GM11168 (cell line): Measurements from ENCODE around the gene DUS2.
"Not testable (repeated sequence)": the region's sequence is repeated elsewhere in the genome, so short reads cannot be mapped to it uniquely, and the experiment has no call there.

Experiments
- in situ Hi-C: fragments of 300-500 bp; cut with MboI; formaldehyde crosslinking; loops from one replicate; pipeline ENCODE4 v1.12.0; 2022; ENCODE audit warnings: low sequenced_read_pairs; ENCODE audit not compliant: unreplicated experiment

Gene DUS2

DNA sequence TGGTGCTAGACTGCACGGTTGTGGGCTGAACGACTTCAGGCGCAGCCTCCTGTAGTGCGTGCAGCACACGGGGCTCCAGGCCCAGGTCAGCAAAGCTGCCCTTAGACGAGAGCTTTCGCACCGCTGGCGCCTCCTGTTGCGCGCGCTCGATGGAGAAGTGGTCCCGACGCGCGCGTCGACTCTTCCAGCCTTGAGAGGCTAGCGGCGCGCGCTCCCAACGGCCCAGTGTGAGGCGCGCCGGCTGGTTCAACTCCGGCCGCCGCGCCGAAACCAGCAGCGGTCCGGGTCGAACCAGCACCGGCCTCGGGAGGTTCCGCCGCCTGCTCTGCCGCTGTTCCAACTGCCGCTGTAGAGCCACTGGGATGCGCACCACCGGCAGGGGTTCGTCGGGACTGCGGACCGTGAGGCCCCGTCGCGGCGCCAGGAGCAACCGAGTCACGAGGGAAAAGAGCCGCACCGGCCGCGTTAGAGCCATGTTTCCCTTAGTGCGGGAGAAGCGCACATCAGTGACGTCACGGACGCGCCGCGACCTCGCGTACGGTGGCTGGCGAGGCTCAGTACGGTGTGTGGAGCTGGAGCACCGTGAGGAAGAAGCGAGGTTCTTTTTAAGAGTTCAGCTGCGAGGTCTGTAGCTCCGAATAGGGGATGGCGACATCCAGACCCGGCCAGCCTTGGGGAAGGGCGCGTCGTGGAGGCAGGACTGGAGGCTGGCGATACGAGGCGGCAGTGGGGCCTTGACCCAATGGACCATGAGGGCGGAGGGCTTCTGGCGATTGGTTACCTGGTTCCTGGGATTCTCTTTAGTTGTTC lies at the start of gene DUS2, which contains the start of gene DDX28:
TSS of gene DUS2 (plus strand) at position 557 of the 810 bp plus-strand sequence. CDS start 14,740 bp downstream, outside the sequence.
TSS of gene DDX28 (minus strand) at position 505 of the 810 bp plus-strand sequence. CDS start at position 475, 30 bp downstream.
- in situ Hi-C loops, result no loop called here

DNA sequence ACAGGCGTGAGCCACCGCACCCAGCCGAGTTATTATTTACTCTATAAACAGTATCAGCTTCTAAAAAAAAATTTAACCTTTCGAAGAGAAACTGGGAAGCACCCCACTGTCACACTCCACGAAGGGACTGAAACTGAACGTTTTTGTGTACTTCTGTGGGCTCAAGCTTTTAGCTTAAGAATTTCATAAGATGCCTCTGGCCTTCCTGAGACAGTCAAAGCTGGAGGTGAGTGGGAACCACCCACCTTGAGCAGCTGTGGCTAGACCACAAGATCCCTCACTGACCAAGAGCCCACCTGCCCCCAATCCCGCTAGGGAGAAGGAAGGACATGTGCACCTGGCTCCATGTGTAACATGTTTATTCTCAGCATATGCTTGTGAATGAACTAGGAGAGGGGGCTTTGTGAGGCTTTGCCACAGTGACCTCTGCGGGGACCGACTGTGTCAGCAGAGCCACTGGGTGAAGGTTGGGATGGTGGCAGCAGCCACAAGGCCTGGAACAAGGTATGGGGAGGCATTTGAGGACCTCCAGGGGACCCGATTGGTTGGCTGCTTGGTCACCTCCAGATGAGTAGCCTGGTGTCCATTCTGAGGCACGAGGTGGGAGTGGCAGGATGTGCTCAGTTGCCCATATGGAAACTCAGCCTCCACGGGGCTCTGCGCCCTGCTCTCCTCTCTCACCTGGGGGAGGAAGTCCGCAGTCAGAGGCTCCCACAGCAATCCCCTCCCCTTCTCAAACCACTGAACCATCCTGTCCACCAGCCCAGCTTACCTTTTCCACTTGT lies 47.6 kb upstream of the DUS2 start:
- in situ Hi-C loops, result no loop called here

DNA sequence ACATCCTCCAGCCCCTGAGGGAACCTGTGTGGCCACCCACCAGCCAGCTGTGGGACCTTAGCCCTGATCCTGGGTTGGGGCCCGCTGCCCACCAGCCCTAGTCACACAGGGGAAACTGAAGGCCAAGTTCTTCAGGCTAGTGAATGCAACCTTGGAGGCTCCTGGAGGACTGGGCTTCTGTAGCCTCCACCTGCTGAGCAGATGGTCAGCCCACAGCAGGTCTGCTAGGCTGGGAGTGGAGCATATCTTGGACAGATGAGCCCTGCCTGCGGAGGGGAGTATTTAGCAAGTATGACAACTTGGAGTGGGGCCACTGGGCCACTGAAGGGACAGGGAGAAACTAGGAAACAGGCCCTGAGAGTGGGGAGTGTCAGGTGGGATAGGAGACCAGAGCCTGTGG lies 46.9 kb upstream of the DUS2 start:
- in situ Hi-C loops, result no loop called here

DNA sequence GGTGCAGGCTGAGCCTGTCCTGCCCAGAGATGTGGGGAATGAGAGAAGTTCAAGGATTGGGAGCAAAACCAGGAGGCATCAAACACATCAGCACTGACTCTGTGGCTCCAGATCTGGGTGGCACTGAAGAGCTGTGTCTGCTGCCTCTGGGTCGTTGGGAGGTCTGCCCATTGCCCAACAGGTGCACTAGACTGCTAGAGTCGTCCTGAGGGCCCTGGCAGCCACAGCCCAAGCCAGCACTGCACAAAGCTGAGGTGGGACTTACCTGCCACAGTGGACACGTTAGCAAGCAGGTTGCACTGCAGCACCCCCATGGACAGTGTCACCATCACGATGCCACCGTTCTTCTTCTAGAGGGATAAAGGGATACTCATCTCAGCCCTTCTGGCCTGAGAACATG lies 46.1 kb upstream of the DUS2 start:
- in situ Hi-C loops, result no loop called here

DNA sequence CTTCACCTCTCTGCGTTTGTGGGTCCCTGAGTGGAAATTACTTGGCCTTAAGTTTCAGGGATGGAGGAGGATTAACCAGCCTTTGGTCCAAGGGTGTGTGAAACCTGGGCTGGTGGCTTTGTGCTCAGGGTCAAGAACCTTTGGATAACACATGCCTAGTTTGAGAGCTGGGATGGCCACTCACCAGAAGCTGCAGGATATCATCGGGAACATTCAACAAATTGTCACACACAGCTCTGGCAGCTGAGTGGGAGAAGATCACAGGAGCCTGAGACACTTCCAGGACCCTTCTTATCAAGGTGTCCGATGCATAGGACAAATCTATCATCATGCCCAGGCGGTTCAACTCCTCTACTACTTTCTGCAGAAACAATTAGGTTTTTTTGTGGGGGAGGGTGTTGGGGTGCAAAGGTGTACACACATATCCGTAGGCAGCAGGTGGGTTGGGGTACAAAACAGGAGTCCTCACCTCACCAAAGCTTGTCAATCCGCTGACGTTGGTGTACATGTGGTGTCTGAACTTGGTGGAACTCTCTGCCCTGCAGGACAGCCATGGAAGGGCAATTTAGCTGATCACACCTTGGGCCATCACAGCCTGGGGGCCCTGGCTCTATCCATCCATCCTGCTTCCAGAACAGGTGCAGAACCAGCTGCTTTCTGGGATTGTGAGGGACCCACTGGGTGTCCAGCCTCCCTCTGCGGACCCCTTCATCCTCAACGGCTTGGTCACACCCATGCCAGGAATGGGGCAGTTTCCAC lies 45.4 kb upstream of the DUS2 start:
- in situ Hi-C loops, result no loop called here

DNA sequence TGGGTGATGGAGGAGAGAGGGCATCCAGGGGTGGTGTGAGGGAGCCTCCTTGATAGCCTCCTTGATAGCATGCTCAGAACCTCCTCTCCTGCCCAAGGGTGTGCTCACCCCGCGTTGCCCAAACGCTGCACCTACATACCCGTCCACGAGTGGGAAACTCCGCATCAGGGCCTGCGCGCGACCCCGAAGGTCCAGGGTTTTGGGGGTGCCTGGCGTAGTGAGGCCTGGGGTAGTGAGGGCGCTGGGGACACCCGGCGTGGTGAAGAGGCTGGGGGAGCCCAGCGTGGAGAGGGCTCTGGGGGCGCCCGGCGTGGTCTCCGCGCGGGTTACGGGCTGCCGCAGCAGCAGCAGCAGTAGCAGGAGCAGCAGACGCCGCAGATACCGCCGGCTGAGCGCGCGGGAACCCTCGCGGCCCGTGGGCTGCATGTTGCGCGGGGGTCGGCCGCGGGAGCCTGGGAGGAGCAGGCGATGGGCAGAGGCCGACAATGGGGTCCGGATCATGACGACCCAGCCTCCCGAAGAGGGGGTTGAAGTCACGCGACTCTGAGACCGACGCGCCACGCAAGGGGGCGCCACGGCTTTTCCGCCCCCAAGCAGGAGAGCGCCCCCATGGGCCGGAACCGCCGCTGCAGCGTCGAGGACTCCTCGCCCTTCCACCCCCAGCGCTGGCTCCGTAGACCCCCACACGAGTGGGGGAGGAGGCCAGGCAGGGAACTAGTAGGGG lies 43.0 kb upstream of the DUS2 start, which contains the start of gene DPEP3:
TSS of gene DPEP3 (minus strand) at position 545 of the 724 bp plus-strand sequence. CDS start at position 426, 119 bp downstream.
- in situ Hi-C loops, result no loop called here

DNA sequence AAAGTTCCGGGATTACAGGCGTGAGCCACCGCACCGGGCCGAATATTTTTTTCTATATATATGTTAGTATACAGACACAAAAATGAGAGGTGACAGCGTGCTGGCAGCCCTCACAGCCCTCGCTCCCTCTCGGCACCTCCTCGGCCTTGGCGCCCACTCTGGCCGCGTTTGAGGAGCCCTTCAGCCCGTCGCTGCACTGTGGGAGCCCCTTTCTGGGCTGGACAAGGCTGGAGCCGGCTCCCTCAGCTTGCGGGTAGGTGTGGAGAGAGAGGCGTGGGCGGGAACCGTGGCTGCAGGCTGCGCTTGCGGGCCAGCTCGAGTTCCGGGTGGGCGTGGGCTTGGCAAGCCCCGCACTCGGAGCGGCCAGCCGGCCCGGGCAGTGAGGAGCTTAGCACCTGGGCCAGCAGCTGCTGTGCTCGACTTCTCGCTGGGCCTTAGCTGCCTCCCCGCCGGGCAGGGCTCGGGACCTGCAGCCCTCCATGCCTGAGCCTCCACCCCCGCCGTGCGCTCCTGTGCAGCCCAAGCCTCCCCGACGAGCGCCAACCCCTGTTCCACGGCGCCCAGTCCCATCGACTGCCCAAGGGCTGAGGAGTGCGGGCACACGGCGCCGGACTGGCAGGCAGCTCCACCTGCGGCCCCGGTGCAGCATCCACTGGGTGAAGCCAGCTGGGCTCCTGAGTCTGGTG lies 40.9 kb upstream of the DUS2 start:
- in situ Hi-C loops, result no loop called here

DNA sequence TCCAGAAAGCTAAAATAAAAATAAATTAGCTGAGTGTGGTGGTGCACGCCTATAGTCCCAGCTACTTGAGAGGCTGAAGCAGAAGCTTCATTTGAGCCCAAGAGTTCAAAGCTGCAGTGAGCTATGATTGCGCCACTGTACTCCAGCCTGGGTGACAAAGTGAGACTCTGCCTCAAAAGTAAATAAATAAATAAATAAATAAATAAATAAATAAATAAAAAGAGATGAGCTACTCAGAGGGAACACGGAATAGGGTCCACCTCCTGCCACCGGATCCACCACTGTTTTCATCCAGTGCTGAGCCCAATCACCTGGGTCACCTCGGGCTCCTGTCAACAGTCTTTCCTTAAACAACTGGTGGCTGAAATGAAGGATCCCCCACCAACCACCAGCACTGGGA lies 36.1 kb upstream of the DUS2 start:
- in situ Hi-C loops, result no loop called here

DNA sequence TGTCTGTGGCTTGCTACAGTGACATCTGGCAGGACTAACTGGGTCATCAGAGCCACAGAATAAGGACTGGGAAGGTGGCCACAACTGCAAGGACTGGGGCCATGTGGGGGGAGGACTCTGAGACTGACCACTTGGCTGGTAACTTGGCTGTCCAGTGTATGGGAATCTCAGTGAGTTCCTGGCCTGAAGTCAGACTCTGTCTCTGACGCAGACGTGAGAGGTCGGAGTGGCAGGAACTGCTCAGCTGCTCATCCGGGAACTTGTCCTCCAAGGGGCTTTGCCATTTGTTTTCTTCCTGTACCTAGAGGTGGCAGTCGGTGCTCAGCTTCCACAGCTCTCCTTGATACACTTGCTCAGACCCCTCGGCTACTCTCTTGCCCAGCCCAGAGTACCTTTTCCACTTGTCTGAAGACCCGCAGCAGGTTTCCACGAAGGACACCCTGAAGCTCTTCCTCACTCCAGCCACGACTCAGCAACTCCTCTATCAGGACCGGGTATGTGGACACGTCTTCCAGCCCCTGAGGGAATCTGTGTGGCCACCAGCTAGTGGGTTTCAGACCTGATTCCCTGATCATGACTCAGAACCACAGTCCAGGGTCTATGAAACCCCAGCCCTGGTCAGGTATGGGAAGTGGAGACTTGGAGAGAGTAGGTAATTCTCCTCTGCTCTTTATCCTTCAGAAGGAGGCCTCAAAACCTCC lies 35.5 kb upstream of the DUS2 start:
- in situ Hi-C loops, result no loop called here

DNA sequence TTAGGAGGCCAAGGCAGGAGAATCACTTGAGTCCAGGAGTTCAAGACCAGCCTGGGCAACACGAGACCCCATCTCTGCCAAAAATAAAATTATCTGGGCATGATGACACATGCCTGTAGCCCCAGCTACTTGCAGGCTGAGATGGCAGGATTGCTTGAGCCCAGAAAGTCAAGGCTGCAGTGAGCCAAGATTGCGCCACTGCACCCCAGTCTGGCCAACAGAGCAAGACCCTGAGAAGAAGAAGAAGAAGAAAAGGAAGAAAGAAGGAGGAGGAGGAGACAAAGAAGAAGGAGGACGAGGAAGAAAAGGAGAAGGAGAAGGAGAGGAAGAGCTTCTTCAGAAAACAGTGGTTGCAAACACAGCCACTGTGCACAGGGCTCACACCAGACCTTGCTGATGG lies 34.4 kb upstream of the DUS2 start:
- in situ Hi-C loops, result no loop called here

DNA sequence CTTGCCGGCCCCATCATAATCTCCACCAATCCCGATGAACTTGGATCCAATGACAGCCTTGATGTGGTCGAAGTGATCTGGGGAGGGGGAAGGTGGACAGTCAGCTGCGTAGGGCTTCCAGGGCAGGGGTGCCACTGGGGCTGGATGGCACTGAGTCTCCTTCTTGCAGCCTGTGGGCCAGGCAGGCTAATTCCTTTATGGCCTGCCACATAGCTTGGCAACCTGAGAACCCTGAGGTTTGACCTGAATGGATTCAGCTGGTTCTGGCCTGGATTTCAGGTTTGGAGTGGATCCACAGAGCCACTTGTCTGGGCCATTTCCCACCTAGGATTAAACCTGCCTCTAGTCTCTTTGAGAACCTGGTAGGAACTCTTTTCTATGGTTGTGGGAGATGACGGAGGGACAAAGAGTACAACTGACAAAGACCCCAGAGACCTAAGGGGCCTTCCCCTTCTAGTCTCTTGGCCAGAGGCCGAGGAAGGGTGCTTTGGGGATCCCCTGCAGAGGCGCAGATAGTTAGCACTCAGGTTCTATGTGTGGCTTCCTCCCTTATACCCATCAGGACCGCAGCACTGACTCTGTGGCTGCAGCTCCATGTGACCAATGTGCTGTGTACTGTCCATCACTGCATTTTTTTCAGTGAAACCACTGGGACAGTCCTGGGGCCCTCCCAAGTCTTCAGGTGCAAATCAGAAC lies 33.6 kb upstream of the DUS2 start:
- in situ Hi-C loops, result no loop called here

DNA sequence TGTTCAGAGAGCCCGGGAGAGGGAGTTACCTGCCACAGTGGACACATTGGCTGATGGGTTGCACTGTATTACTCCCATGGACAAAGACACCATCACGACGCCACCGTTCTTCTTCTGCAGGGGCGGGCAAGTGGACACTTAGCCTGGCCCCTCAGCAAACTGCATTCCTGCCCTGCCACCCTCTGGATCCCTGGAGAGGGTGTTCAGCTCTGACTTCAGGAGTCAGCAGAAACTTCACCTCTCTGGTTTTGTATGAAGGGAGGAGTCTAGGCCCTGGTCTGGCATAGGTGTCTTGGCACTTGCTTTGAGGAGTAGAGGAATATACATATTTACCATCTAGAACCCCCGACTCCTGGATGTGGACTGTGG lies 33.1 kb upstream of the DUS2 start:
- in situ Hi-C loops, result no loop called here

DNA sequence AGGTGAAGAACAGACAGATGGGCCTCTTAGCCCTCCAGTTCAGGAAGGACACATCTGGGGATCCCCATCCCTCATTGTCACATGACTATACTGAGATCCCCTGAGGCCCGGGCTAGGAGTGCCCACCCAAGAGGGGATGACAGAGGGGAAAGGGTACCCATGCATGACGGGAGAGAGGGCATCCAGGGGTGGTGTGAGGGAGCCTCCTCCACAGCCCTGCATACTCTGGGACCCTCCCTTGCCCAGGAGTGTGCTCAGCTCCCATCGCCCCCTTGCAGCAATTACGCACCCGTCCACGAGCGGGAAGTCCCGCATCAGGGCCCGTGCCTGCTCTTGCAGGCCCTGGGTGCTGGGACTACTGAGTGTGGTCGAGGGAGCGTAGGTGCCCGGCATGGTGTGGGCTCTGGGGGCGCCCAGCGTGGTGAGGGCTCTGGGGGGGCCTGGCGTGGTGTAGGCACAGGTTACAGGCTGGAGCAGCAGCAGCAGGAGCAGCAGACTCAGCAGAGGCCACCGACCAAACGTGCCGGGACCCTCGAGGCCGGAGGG lies 30.4 kb upstream of the DUS2 start:
- in situ Hi-C loops, result no loop called here

DNA sequence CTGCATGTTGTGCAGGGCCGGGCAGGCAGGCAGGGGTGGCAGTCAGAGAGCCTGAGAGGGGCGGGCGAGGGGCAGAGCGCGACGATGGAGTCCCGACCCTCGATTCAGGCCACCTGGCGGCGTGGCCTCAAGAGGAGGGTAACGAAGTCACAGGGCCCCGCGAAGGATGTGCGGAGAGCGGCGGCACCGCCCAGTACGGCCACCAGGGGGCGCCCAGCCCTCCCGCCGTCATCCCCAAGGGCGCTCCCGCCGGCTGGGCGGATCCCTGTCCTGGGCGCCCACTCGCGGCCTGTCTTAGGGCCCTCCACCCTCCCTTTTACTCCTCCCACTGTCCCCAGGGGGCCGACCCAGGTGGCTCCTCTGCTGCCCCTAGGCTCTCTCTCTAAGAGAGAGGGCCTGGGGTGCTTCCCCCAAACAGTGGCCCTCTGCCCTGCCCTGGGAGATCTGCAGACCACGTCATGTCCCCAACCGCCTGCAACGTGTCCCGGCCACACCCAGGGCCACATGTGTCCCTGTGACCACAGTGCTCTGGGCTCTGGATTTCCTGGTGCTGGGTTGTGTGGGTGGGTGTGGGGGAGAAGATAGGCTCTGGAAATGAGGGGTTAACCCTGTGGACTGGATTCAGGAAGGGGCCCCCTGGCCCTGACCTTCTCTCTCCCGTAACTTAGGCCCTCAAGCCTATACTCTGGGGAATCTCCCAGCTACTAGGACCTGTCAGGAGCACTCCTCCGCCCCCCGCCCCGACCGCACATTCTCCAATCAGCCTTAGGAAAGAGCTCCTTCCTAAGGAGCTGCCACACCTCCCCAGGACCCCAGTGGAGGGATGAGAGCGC lies 29.7 kb upstream of the DUS2 start:
- in situ Hi-C loops, result no loop called here

DNA sequence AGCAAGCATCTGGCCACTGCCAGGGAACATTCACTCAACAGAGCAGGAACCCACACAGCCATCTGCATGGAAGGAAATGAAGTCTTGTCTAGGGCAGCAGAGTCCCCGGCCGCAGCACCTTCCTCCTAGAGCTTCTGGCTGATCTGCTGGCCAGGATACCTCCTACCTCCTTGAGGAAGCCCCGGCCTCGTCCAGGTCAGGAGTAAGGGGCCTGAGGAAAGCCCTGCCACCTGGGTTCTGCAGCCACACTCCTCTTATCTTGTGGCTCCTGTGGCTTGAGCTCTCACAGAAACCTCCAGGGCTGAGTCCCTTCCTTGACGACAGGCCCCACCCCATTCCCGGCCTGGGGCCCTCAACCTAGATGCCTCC lies 29.1 kb upstream of the DUS2 start:
- in situ Hi-C loops, result not testable (repeated sequence)

DNA sequence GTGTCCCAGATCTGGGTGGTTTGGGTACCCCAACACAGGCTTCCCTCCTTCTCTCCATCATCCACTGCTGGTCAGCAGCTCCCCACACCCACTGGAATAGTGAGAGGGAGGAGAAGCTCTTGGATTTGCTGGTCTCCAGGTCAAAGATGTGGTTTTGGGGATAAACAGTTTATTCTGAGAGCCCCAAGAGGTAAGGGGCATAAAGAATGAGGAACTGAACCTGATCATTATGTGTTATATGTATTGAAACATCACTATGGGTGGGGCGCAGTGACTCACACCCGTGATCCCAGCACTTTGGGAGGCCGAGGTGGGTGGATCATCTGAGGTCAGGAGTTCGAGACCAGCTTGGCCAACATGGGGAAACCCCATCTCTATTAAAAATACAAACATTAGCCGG lies 27.7 kb upstream of the DUS2 start:
- in situ Hi-C loops, result no loop called here

DNA sequence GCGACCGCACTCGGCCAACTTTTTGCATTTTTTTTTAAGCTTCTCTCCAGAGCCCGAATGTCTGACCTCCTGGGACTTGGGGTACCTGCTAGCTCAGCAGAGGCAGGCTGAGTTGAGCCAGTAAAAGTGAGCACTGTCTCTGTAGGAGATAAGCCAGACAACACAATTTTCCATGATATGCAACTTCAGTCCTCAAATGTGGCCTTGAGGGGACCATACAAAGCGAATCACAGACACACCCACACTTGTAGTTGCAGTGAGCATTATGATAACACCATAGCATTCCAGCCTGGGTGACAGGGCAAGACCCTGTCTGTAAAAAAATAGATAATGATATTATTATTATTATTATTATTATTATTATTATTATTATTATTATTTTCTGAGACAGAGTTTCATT lies 26.4 kb upstream of the DUS2 start:
- in situ Hi-C loops, result no loop called here
